NCI-H82 treated with DMSO at 0.1 percent for 48 hours (cell line): ENCODE measurements around the gene GPR63.

ENCODE experiments used
- DNase-seq: peaks from one replicate; lab custom pipeline; 2025; ENCODE audit not compliant: unreplicated experiment; lab: John Stamatoyannopoulos, UW

Gene GPR63

GRCh38 chr6:96823743-96824142 lies 13.5 kb downstream of the GPR63 start:
- no peak for DNase-seq

GRCh38 chr6:96821034-96821433 lies 16.2 kb downstream of the GPR63 start:
- no peak for DNase-seq

- no peak for DNase-seq
These were observed 20.9 kb downstream of the GPR63 start for GRCh38 chr6:96816301-96816817.

GRCh38 chr6:96814625-96815024 lies 22.7 kb downstream of the GPR63 start:
- DNase-seq: no peak

- DNase-seq: no peak
These were observed 25.1 kb downstream of the GPR63 start for GRCh38 chr6:96812077-96812703.

GRCh38 chr6:96811670-96812069 lies 25.6 kb downstream of the GPR63 start:
- DNase-seq: no peak

- DNase-seq: no peak
These were observed 26.1 kb downstream of the GPR63 start for GRCh38 chr6:96811136-96811535.

GRCh38 chr6:96809119-96809518 lies 28.2 kb downstream of the GPR63 start:
- DNase-seq: no peak

- no peak for DNase-seq
These were observed 34.2 kb downstream of the GPR63 start for GRCh38 chr6:96803106-96803481.

GRCh38 chr6:96795481-96795880 lies 41.8 kb downstream of the GPR63 start:
- no peak for DNase-seq

- no peak for DNase-seq
These were observed 42.3 kb downstream of the GPR63 start for GRCh38 chr6:96794980-96795379.

- DNase-seq: no peak
These were observed 44.6 kb downstream of the GPR63 start for GRCh38 chr6:96792561-96793190.

- no peak for DNase-seq
These were observed 47.4 kb downstream of the GPR63 start for GRCh38 chr6:96789871-96790270.

GRCh38 chr6:96787846-96788580 lies 49.3 kb downstream of the GPR63 start:
- no peak for DNase-seq

- no peak for DNase-seq
These were observed 50.9 kb downstream of the GPR63 start for GRCh38 chr6:96786336-96786735.

GRCh38 chr6:96784650-96785049 lies 52.6 kb downstream of the GPR63 start:
- DNase-seq: no peak

GRCh38 chr6:96783307-96783706 lies 54.0 kb downstream of the GPR63 start:
- DNase-seq: no peak

GRCh38 chr6:96781557-96781956 lies 55.7 kb downstream of the GPR63 start:
- no peak for DNase-seq

- no peak for DNase-seq
These were observed 60.2 kb downstream of the GPR63 start for GRCh38 chr6:96777113-96777512.

GRCh38 chr6:96775727-96776400 lies 61.4 kb downstream of the GPR63 start:
- DNase-seq: no peak

GRCh38 chr6:96766769-96767168 lies 70.5 kb downstream of the GPR63 start:
- DNase-seq: no peak

GRCh38 chr6:96762599-96762998 lies 74.7 kb downstream of the GPR63 start:
- DNase-seq: no peak
